Suprapubic skin (tissue), 4 donors: Measurements from ENCODE around the gene C6orf118.
A peak's percentile ranks its signal among the peaks of the same experiment; 100 is the strongest.

Source experiments
- EP300 ChIP-seq: sonication (generic); formaldehyde crosslinking; IDR thresholded peaks from one replicate; pipeline ENCODE4 v1.6.1; 2017; ENCODE audit warnings: antibody characterized with exemption
- POLR2A ChIP-seq, 2 donors: fragments of 450-650 bp; IDR thresholded peaks; one replicate each; pipeline ENCODE4 v1.6.1; 2017; ENCODE audit warnings: antibody characterized with exemption in 2 of 2, mild to moderate bottlenecking in 2 of 2, moderate library complexity in 2 of 2
- POLR2AphosphoS5 ChIP-seq, 3 donors: sonication (generic); formaldehyde crosslinking; IDR thresholded peaks; one replicate each; pipeline ENCODE4 v1.6.1; 2017; ENCODE audit warnings: antibody characterized with exemption in 3 of 3
- TF ChIP-seq, protein P1 (sequence below), 2 donors: fragments of 200-600 bp in 1 of 2; fragments of 450-650 bp in 1 of 2; sonication (generic) in 1 of 2; IDR thresholded peaks; one replicate each; pipeline ENCODE4 v1.5.1; 2016 to 2019; ENCODE audit warnings: antibody characterized with exemption in 2 of 2, mild to moderate bottlenecking in 1 of 2, moderate library complexity in 1 of 2

DNA sequence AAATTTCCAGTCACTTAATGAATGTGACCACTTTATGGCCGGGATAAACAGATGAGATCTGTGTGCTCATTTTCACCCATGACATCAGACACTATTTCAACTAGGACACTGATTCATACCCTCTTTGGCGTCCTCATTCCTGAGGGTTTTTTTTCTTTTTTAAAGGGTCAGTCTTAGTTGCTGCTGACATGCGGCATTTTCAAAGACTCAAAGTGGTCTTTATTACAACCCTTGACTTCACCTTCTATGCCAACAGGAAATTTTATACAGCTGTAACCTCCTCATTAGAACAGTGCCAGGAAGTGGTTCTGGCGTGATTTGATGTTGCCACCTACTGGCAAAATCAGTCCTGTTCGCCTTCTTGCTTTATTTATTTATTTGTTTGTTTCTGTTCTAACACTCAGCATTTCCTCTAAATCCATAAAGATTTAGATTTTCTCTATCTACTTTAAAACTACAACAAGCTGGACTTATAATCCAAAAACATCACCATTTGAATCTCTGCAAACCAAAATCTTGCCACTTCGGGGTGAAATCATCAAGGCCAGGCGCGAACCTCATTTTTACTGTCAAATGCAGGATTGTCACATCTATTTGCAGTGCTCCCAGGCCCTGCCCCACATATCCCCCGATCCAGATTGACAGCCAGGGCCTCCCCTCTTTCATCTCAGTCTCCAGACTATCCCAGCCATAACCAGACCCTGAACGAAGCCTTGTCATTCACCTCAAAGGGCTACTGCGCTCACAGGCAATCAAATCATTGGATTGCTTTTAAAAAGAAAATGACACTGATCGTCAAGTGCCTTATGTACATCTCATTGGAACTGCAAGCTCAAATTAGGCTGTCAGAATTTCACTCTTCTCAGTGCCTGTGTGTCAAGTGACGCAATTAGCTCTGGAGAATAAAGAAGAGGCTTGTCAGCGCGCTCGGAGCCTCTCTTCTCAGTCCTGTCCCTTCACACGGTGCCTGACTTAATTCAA, 77.5 kb downstream of the C6orf118 start:
- TF ChIP-seq, protein P1, sequence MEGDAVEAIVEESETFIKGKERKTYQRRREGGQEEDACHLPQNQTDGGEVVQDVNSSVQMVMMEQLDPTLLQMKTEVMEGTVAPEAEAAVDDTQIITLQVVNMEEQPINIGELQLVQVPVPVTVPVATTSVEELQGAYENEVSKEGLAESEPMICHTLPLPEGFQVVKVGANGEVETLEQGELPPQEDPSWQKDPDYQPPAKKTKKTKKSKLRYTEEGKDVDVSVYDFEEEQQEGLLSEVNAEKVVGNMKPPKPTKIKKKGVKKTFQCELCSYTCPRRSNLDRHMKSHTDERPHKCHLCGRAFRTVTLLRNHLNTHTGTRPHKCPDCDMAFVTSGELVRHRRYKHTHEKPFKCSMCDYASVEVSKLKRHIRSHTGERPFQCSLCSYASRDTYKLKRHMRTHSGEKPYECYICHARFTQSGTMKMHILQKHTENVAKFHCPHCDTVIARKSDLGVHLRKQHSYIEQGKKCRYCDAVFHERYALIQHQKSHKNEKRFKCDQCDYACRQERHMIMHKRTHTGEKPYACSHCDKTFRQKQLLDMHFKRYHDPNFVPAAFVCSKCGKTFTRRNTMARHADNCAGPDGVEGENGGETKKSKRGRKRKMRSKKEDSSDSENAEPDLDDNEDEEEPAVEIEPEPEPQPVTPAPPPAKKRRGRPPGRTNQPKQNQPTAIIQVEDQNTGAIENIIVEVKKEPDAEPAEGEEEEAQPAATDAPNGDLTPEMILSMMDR (IDR thresholded peaks at IDR 0.05), result peak in 1 of 2 donors; percentile 13
- no peak for TF ChIP-seq EP300
- TF ChIP-seq POLR2AphosphoS5 (IDR thresholded peaks at IDR 0.05), result no peak
- TF ChIP-seq POLR2A (IDR thresholded peaks at IDR 0.05), result no peak
